NCI-H2107 treated with DMSO at 0.1 percent for 48 hours (cell line): ENCODE results near the gene CES4A.

Experiments used
- DNase-seq: peaks from one replicate; lab custom pipeline; 2025; ENCODE audit not compliant: unreplicated experiment; lab: John Stamatoyannopoulos, UW

Gene CES4A

GRCh38 chr16:67017810-67018488 lies 29.6 kb downstream of the CES4A start:
- peak; percentile 95 for DNase-seq

GRCh38 chr16:67019171-67019570 lies 30.8 kb downstream of the CES4A start:
- DNase-seq: no peak

GRCh38 chr16:67021321-67021720 lies 32.9 kb downstream of the CES4A start:
- no peak for DNase-seq

- DNase-seq: no peak
Observed at GRCh38 chr16:67022531-67023214, 34.3 kb downstream of the CES4A start.

GRCh38 chr16:67023689-67024088 lies 35.3 kb downstream of the CES4A start:
- DNase-seq: no peak

GRCh38 chr16:67024384-67025209 lies 36.2 kb downstream of the CES4A start:
- DNase-seq: no peak

- DNase-seq: no peak
Observed at GRCh38 chr16:67025210-67025550, 36.8 kb downstream of the CES4A start.

- no peak for DNase-seq
Observed at GRCh38 chr16:67026570-67026969, 38.2 kb downstream of the CES4A start.

- DNase-seq: no peak
Observed at GRCh38 chr16:67027046-67027445, 38.7 kb downstream of the CES4A start.

GRCh38 chr16:67028167-67028695 lies 39.8 kb downstream of the CES4A start:
- no peak for DNase-seq

- peak; percentile 72 for DNase-seq
Observed at GRCh38 chr16:67028696-67029253, 40.4 kb downstream of the CES4A start, which contains the start of gene CBFB. TSS of gene CBFB (plus strand) at chr16:67029149. CDS start at chr16:67029408, 259 bp downstream.

- DNase-seq: no peak
Observed at GRCh38 chr16:67029254-67030096, 41.1 kb downstream of the CES4A start.

GRCh38 chr16:67030221-67030962 lies 42.0 kb downstream of the CES4A start:
- DNase-seq: no peak

- no peak for DNase-seq
Observed at GRCh38 chr16:67034487-67034886, 46.1 kb downstream of the CES4A start.

- DNase-seq: no peak
Observed at GRCh38 chr16:67035364-67035763, 47.0 kb downstream of the CES4A start.

- peak; percentile 77 for DNase-seq
Observed at GRCh38 chr16:67036323-67036741, 47.9 kb downstream of the CES4A start.

GRCh38 chr16:67039260-67040020 lies 51.1 kb downstream of the CES4A start:
- DNase-seq: no peak

- no peak for DNase-seq
Observed at GRCh38 chr16:67040166-67040565, 51.8 kb downstream of the CES4A start.

GRCh38 chr16:67040906-67041305 lies 52.5 kb downstream of the CES4A start:
- no peak for DNase-seq
